ENCODE results near the gene CLMN.

DNA sequence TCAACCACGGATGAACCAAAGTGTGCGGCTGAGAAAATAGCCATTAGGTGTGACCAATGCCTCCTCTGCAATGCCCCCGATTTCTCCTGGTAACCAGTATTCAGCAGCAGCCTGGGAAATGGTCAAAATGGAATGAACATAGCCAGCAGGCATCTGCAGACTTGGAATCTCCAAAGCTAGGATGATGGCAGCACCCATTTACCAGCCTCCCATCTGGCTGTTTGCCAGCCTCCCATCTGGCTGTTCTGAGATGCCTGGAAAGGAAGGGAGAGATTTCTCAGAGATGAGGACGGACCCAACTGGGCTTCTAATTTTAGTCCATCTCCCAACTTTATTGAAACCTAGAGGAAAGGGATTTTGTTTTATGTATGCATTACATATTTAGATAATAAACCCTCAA, 16.2 kb downstream of the CLMN start:
- TF ChIP-seq POLR2AphosphoS5 (IDR thresholded peaks at IDR 0.05; ENCODE audit: borderline replicate concordance, low read depth, low read length) (no peak), EZH2 (IDR thresholded peaks at IDR 0.05) (no peak), FOXP2 (optimal IDR thresholded peaks at IDR 0.05; ENCODE audit: control extremely low read depth, extremely low read length, insufficient read depth) (no peak)
